GM21619 (cell line): ENCODE data around the gene CDC37L1.
A peak's percentile ranks its signal among the peaks of the same experiment; 100 is the strongest.
"Not testable (repeated sequence)": the region's sequence is repeated elsewhere in the genome, so short reads cannot be mapped to it uniquely, and the experiment has no call there.

ENCODE experiments used
- ATAC-seq: cut with Tn5 transposase; IDR thresholded peaks from one replicate; pipeline ENCODE4 v1.9.1; 2021; ENCODE audit not compliant: unreplicated experiment

The CDC37L1 gene

DNA sequence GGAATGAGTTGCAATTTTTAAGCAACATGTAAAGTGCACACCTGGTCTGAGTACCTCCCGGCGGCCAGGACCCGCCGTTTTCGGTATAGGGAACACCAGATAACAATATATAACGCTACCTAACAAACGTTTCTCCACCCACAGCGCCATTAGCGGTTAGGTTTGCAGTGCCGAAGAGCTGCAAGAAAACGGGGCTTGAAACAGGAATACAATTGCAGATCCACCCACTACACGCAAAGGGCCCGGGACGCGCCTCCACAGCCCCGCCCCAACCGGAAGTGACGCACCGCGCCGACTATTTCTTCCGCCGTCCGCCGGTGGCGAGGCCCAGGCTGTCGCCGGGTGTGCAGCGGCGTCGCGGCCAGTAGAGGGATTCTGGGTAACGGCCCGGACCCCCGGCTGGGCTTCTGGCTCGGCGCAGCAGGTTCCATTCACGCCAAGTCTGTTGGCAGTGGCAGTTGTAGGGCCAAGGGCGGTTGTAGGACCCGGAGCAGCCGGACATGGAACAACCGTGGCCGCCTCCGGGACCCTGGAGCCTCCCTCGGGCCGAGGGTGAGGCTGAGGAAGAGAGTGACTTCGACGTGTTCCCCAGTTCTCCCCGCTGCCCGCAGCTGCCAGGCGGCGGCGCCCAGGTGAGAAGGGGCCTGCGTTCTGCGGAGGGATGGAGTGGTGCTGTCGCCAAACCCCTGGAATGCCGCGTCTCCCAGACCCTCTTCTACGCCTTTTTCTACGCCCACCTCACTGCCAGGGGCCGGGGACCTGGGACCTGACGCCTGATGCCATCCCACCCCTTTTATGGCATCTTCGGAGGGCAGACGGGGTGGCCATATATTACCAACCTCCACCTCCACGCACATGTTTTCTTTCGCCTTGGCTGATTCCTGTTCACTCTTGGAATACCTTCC lies at the start of gene CDC37L1:
TSS of gene CDC37L1 (plus strand) at position 302 of the 905 bp plus-strand sequence. CDS start at position 501, 199 bp downstream.
- ATAC-seq = peak; percentile 93

DNA sequence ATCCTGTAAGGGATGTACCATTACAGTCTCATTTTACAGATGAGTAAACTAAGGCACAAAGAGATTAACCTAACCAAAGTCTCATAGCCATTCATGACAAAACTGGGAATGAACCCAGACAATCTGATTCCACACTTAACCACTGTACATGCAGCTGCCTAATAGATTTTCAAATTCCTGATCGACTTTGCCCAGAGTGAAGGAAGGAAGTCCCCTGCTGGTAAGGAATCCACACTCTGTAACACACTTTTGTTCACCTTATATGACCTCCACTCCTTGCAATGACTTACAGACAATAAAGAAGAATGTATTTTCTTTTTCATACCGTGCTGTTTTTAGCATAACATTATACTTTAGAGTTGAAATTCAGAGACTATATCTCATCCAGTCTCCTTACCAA lies 48.5 kb upstream of the CDC37L1 start:
- ATAC-seq = no peak

DNA sequence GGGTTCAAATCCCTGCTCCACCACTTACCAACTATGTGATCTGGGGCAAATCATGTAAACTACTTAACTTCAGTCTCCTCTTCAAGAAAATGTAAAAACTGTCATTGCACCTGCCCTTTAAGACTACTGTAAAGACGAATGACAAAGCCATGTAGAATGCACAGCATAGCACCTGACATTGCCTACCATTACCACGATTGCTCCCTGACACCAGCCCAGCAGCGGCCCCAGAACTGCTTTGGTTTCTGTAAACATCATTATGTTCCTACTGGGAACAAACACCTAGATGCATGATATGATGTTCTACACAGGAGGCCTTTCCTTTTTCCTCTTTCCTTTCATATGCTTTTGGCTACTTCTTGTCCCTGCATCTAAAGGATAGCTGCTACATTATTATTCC lies 40.4 kb upstream of the CDC37L1 start:
- no peak for ATAC-seq

DNA sequence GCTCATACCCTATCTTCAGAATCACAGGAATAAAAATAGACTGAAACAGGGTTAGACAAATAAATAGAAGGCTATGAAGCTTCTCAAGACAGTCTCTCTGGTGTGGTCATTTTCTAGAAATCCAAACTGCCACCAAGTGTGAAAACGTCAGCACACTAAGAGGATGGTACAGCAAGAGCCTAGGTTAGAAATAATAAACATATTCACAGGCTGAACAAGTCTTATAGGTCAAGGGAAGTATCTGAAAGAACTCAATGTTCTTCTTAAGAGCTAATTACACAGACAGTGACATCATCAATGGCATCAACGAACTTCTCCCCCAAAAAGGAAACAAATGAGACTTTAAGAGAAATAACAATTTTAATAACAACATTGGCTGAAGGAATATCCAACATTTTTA lies 39.9 kb upstream of the CDC37L1 start:
- ATAC-seq = no peak

DNA sequence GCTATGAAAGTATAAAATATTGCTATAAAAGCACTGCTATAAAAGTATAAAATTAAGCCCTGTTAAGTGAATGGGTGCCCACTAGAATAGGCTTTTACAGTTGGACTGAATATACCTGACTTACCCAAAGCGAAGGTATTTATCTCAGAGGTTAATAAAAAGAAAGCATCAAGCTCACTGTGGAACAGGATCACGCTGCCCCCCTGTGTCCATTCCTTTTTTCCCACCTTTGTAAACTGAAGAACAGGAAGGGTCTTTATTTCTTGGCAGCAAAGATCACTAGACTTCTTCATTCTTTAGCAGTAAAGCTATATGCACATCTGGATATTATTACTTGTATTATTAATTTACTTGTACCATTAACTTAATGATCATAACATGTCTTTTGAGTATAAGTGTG lies 39.3 kb upstream of the CDC37L1 start:
- no peak for ATAC-seq

DNA sequence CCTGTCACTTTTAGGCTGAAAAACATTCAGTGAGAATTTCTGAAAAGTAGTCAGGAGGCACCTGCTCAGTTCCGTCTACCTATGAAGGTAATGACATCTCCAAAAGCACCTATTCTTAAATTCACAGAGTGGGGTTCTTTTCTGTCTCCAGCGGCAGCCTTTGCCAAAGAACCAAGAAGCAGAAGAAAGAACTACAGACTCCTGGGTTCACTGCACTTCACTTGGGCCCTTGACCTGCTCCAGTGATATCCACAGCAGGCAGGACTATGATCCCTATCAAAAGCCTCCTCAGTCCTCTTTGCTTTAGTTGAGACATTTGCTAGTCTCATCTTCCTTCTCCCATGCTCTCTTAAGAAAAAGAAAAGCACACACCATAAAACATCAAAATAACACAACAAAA lies 37.0 kb upstream of the CDC37L1 start:
- ATAC-seq = no peak

DNA sequence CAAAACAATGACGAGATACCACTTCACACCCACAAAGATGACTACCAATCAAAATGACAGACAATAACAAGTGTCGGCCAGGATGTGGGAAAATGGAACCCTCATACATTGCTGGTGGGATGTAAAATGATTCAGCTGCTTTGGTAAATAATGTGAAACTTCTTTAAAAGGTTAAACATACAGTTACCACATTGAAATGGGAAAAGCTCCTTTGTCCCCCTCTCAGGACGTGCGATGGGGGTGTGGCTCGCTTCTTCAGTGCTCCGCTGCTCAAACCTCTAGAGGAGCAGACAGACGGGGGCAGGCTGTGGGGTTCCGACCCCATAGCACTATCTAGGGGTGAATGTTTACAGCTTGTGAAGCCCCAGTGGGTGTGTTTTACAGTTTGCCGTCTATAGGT lies 25.3 kb upstream of the CDC37L1 start:
- ATAC-seq = no peak

DNA sequence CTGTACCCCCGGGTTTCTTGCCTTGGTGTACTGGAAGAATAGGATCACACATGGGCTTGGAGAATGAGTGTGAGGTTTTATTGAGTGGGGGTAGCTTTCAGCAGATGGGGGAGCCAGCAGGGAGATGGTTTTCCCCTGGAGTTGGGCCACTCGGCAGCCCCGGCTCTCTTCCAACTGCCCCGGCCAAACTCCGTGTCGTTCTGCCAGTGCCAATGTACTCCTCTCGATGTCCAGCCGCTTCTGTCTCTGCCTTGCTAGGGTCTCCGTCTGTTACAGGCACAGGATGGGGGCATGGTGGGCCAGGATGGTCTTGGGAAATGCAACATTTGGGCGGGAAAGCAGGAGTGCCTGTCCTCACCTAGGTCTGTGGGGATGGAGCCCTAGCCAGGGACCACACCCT lies 24.8 kb upstream of the CDC37L1 start:
- ATAC-seq = no peak

DNA sequence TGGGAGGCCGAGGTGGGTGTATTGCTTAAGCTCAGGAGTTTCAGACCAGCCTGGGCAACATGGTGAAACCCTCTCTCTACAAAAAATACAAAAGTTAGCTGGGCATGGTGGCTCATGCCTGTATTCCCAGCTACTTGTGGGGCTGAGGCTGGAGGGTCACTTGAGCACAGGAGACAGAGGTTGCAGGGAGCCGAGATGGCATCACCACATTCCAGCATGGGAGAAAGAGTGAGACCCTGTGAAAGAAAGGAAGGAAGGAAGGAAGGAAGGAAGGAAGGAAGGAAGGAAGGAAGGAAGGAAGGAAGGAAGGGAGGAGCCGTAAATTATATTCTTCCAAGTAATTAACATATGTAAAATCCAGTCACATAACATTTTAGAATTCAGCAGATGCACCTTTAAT lies 23.2 kb upstream of the CDC37L1 start:
- ATAC-seq = not testable (repeated sequence)

DNA sequence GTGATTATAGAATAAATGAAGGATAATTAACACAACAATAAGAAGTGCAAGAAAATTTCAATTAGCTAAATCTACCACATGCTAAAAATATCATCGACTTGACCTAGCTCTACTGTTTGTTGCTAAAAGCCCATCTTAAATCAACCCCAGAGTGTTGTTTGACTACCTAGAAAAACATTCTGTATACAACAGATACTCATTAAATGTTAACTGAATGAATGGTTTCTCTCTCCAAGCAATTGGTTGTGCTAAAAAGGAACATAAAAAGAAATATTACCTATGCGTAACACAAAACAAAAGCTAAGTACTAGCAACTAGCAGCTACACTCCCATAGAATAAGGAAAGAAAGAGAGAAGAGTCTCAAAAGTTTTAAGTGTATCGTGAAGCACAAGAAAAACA lies 22.7 kb upstream of the CDC37L1 start:
- ATAC-seq = no peak

DNA sequence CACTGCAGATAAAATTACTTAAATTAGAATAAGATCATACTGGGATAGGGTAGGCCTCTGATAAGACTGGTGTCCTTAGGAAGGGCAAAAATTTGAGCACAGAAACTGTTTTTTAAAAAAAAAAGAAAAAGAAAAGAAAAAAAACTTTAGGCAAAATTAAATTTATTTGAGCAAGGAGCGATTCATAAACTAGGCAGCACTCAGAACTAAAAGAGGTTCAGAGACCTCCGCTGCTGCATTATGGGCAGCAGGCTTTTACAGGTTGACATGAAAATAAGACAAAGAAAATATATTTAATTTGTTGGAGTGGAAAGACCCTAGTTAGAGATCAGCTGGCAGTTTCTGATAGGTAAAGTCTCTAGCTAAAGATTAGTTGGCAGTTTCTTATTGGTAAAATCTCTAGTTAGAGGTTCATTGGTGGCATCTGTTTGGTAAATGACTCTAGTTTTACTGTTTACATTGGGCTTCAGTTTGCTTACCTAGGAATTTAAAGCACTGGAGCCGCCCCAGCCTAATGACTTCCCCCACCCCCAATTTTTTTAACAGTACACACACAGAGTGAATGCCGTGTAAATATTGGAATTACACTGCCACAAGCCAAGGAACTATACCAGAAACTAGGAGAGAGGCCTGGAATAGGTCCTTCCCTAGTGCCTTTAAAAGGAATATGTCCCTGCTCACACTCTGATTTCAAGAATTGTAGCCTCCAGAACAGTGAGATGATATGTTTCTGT lies 21.8 kb upstream of the CDC37L1 start:
- ATAC-seq = no peak

DNA sequence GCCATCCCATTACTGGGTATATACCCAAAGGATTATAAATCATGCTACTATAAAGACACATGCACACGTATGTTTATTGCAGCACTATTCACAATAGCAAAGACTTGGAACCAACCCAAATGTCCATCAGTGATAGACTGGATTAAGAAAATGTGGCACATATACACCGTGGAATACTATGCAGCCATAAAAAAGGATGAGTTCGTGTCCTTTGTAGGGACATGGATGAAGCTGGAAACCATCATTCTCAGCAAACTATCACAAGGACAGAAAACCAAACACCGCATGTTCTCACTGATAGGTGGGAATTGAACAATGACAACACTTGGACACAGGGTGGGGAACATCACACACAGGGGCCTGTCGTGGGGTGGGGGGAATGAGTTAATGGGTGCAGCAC lies 18.7 kb upstream of the CDC37L1 start:
- ATAC-seq = not testable (repeated sequence)

DNA sequence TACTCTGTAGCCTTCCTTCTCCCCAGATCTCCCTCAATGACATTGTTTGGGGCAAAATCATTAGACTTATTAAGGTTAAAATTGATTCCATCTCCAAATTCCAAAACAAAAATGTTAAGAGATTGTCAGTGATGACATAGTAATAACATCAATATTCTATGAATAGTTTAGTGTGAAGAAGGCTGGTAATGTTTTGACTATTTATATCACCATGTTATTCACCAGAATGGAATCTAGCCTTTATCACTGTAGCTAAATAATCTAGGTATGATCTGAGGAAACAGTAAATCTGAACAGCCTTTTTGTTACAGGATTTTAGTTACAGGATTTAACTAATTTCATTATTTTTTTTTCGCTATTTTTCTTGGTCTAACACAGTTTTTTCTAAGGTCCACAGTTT lies 18.2 kb upstream of the CDC37L1 start:
- no peak for ATAC-seq

DNA sequence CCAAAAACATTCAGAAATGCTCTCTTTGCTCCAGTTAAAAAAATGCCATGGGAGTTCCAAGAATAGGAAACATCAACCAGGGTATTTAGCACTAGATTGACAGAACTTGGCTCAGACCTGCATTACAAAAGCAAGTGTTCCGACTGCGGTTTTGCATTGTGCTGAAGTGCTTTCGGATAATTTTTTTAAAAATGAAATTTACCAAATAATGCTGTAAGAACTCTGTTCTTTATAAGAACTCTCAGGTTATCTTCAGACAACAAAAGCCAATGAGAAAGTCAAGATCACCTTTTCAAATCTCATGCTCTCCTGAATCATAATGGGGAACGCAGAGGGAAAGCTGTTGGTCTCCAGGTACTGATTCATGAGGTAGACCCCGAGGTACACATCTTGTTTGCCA lies 17.8 kb upstream of the CDC37L1 start:
- ATAC-seq = no peak

DNA sequence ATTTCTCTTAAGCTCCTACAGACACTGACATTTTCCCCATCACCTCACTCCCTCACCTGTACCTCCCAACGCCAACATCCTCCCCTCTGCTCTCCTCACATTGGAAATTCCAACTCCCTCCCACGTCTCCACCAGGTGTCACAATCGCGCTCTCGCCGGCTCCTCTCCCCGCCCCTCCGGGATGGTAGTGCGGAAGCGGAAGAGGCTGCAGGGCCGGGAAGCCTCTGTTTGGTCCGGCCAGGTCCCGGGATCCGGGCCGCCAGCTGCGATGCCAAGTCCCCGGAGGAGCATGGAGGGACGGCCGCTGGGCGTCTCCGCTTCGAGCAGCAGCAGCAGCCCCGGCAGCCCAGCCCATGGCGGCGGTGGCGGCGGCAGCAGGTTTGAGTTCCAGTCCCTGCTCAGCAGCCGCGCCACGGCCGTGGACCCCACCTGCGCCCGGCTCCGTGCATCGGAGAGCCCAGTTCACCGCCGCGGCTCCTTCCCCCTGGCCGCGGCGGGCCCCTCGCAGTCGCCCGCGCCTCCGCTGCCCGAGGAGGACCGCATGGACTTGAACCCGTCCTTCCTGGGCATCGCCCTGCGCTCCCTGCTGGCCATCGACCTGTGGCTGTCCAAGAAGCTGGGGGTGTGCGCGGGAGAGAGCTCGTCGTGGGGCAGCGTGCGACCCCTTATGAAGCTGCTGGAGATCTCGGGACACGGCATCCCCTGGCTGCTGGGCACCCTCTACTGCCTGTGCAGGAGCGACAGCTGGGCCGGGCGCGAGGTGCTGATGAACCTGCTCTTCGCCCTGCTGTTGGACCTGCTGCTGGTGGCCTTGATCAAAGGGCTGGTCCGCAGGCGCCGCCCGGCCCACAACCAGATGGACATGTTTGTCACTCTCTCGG lies 17.0 kb upstream of the CDC37L1 start, which contains the start of gene PLPP6:
TSS of gene PLPP6 (plus strand) at position 187 of the 881 bp plus-strand sequence. CDS start at position 269, 82 bp downstream.
- ATAC-seq = peak; percentile 84

DNA sequence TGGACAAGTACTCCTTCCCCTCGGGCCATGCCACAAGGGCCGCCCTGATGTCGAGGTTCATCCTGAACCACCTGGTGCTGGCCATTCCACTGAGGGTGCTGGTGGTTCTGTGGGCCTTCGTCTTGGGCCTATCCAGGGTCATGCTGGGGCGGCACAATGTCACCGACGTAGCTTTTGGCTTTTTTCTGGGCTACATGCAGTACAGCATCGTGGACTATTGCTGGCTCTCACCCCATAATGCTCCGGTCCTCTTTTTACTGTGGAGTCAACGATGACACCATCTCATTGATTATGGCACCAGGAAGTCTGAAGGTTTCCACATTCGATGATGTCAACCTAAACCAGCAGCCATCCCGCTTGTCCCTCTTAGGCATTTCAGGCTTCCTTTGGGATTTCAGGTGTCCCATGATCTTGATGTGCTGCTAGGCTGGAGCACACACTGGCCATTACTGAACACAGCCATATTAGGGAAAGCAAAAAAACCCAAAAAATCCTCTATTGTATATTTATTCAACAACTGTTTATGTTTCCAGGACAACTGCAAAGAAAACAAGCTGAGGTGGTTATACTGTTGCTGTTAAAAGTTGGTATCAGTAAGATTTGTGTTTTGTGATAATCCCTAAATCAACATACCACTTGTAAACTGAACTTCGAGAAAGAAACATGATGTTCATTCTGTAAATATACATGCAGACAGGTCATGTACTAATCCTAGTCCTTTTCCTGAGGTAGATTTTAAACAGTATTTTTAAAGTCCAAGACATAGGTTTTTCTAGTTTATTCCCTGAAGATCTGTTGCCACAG lies 16.2 kb upstream of the CDC37L1 start:
- no peak for ATAC-seq

DNA sequence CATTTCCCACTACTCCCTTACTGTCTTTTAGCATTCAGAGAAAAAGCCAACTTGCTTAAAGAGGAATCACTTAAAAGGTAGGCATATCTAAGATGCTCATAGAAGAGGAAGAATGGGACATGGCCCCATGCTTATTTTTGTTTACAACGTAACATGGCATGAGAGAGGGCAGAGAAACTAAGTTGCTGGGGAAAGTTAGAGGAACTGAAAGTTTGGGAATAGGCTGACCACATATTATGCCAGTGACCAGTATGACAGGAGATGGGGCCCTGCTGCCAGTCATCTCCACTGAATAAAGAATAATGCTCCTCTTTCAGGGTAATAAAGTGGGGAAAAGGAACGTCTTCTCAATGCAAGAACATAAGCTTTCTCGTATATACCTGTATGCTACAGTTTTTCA lies 15.4 kb upstream of the CDC37L1 start:
- no peak for ATAC-seq

DNA sequence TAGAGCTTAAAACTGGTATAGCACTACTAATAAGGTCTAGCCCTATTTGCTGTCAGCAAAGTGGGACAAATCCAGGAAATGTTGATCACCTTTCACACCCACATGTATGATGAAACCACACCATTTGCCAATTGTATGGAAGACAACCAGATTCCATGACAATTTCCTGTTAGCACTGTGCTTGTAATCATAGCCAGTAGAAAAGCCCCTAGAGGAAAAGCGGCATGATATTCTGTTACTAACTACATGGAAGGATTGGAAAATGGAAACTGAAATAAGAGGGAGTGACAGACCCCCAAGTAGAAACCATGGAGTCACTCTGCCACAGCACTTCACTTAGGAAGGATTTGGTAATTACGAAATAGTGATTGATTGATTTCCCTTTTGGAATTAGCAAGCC lies 14.0 kb upstream of the CDC37L1 start:
- no peak for ATAC-seq

DNA sequence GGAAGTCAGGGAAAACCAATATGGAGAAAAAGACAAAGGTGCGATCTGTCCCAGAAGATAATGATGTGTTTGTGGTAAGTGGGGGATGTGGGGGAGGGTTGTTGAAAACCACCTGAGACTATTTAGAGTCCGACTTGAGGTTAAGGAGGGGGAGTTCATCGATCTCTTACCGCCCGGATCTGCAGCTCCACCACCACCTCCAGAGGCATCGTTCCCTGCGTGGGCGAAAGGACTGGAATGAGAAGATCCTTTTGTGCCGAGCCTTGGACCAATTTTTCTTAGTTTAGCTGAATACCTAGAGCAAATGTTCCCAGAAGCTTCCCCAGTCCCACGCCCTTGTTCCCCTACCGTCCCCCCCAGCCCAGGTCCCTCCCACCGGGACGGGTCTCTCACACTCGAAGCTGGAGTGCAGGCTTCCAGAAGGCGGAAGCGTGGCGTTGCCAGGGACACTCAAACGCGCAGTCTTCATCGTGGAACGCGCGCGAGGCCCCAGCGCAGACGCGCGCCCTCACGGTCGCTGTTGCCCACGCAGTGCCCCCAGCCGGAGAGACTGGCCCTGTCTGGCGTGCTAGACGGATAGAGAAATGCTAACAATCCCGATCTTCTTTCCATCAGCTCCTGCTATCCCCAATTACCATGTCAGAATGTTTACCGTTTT lies 13.2 kb upstream of the CDC37L1 start, which contains the start of gene SPATA6L:
TSS of gene SPATA6L (minus strand) at position 439 of the 658 bp plus-strand sequence. CDS start at position 209, 230 bp downstream.
- ATAC-seq = no peak

DNA sequence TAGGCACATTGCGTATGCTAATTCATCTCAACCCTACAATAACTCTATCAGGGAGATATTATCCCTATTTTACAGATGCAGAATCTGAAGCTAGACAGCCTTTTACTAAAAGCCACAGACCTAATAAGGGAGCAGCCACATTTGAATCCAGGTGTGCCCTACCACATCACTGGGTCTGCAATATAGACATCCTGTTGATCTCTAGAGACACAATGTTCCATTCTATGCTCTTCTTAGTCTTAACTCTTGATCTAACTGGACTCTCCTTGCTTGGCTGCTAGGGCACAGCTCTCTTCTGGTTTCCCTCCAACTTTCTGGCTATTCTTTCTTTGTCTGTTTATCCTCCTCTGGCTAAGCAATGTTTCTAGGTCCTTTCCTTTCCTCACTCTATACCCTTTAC lies 11.7 kb upstream of the CDC37L1 start:
- ATAC-seq = no peak
